WTC11 (cell line): ENCODE data around the gene RPS6KA4. TPM values are rescaled to one million over a fixed set of nuclear protein-coding genes. Genes with fewer than 3 reads are reported as not detected.

Experiments
- ATAC-seq: fragments of 200-7000 bp; cut with Tn5 transposase; 2 replicates; pipeline ENCODE4 v1.10.0; 2021; ENCODE audit warnings: mild to moderate bottlenecking, moderate library complexity
- CTCF ChIA-PET: fragments of 300-600 bp; sonication (Branson Sonifier 250); formaldehyde crosslinking; loops from one replicate; lab custom pipeline; 2021; ENCODE audit warnings: antibody characterized with exemption; lab: Charles Lee
- POLR2A ChIA-PET: fragments of 350-600 bp; sonication (Branson Sonifier 250); formaldehyde crosslinking; loops from one replicate; lab custom pipeline; 2021; ENCODE audit warnings: antibody characterized with exemption; lab: Charles Lee
- DNase-seq: peaks from one replicate; pipeline ENCODE4 v3.0.0; 2021; ENCODE audit warnings: low spot score
- H3K27ac Mint-ChIP-seq: 2 replicates; pipeline ENCODE4 v1.8.0; 2021; ENCODE audit warnings: mixed read lengths
- H3K27me3 Mint-ChIP-seq: 2 replicates; pipeline ENCODE4 v1.8.0; 2021; ENCODE audit warnings: low read depth, mild to moderate bottlenecking, moderate library complexity, mixed read lengths
- H3K36me3 Mint-ChIP-seq: 2 replicates; pipeline ENCODE4 v1.8.0; 2021; ENCODE audit warnings: mixed read lengths
- H3K4me1 Mint-ChIP-seq: 2 replicates; pipeline ENCODE4 v1.8.0; 2022; ENCODE audit warnings: mixed read lengths
- H3K4me3 Mint-ChIP-seq: 2 replicates; pipeline ENCODE4 v1.8.0; 2021; ENCODE audit warnings: mild to moderate bottlenecking, moderate library complexity, mixed read lengths
- H3K9me3 Mint-ChIP-seq: 2 replicates; pipeline ENCODE4 v1.8.0; 2021; ENCODE audit warnings: mixed read lengths
- ATF3 ChIP-seq: sonication (generic); formaldehyde crosslinking; conservative IDR thresholded peaks from 2 replicates; pipeline ENCODE4 v1.8.1; 2022; ENCODE audit warnings: mild to moderate bottlenecking, missing genetic modification reagents
- CDX4 ChIP-seq: fragments of 250-450 bp; sonication (Bioruptor Pico); IDR thresholded peaks from 2 replicates; pipeline ENCODE4 v1.9.0; 2021; ENCODE audit warnings: moderate library complexity, mild to moderate bottlenecking, inconsistent platforms, borderline replicate concordance
- ERG ChIP-seq: fragments of 250-450 bp; sonication (Bioruptor Pico); IDR thresholded peaks from 2 replicates; pipeline ENCODE4 v1.8.0; 2021; ENCODE audit warnings: mild to moderate bottlenecking
- ETV6 ChIP-seq: sonication (generic); formaldehyde crosslinking; IDR thresholded peaks from 2 replicates; pipeline ENCODE4 v1.8.1; 2022; ENCODE audit warnings: mild to moderate bottlenecking, missing genetic modification reagents
- FOXP1 ChIP-seq: sonication (generic); formaldehyde crosslinking; IDR thresholded peaks from 2 replicates; pipeline ENCODE4 v1.8.0; 2022; ENCODE audit warnings: missing genetic modification reagents, mild to moderate bottlenecking, moderate library complexity, borderline replicate concordance
- FOXP4 ChIP-seq: sonication (generic); formaldehyde crosslinking; IDR thresholded peaks from 2 replicates; pipeline ENCODE4 v1.8.0; 2022; ENCODE audit warnings: mild to moderate bottlenecking, missing genetic modification reagents
- GABPB1 ChIP-seq: sonication (generic); formaldehyde crosslinking; IDR thresholded peaks from 2 replicates; pipeline ENCODE4 v1.8.1; 2023; ENCODE audit warnings: mild to moderate bottlenecking, missing genetic modification reagents
- KAT7 ChIP-seq: sonication (generic); formaldehyde crosslinking; IDR thresholded peaks from 2 replicates; pipeline ENCODE4 v1.8.1; 2023; ENCODE audit warnings: missing genetic modification reagents, mild to moderate bottlenecking, borderline replicate concordance
- MYBL2 ChIP-seq: sonication (generic); formaldehyde crosslinking; IDR thresholded peaks from 2 replicates; pipeline ENCODE4 v1.8.1; 2023; ENCODE audit warnings: mild to moderate bottlenecking, moderate library complexity, missing genetic modification reagents
- NFATC4 ChIP-seq: fragments of 250-450 bp; sonication (Bioruptor Pico); IDR thresholded peaks from 2 replicates; pipeline ENCODE4 v1.9.0; 2021; ENCODE audit warnings: mild to moderate bottlenecking
- NFE2L1 ChIP-seq: sonication (generic); formaldehyde crosslinking; IDR thresholded peaks from 2 replicates; pipeline ENCODE4 v1.8.1; 2023; ENCODE audit warnings: missing genetic modification reagents
- NR1H2 ChIP-seq: sonication (generic); formaldehyde crosslinking; IDR thresholded peaks from 2 replicates; pipeline ENCODE4 v1.9.0; 2021; ENCODE audit warnings: mild to moderate bottlenecking, moderate library complexity, missing genetic modification reagents
- OVOL2 ChIP-seq: fragments of 250-450 bp; sonication (Bioruptor Pico); IDR thresholded peaks from 2 replicates; pipeline ENCODE4 v1.9.0; 2021; ENCODE audit warnings: mild to moderate bottlenecking, borderline replicate concordance
- PREB ChIP-seq: sonication (generic); formaldehyde crosslinking; IDR thresholded peaks from 2 replicates; pipeline ENCODE4 v1.8.1; 2022; ENCODE audit warnings: mild to moderate bottlenecking, missing genetic modification reagents, moderate library complexity, borderline replicate concordance
- SMAD3 ChIP-seq: sonication (generic); formaldehyde crosslinking; IDR thresholded peaks from 2 replicates; pipeline ENCODE4 v1.8.0; 2022; ENCODE audit warnings: missing genetic modification reagents, mild to moderate bottlenecking, borderline replicate concordance
- SP1 ChIP-seq: sonication (generic); formaldehyde crosslinking; conservative IDR thresholded peaks from 2 replicates; pipeline ENCODE4 v1.8.1; 2022; ENCODE audit warnings: missing genetic modification reagents
- TP53 ChIP-seq: sonication (generic); formaldehyde crosslinking; IDR thresholded peaks from 2 replicates; pipeline ENCODE4 v1.8.1; 2023; ENCODE audit warnings: mild to moderate bottlenecking, missing genetic modification reagents
- USF1 ChIP-seq: sonication (generic); formaldehyde crosslinking; IDR thresholded peaks from 2 replicates; pipeline ENCODE4 v1.8.0; 2022; ENCODE audit warnings: mild to moderate bottlenecking, missing genetic modification reagents
- ZMAT4 ChIP-seq: fragments of 250-450 bp; sonication (Bioruptor Pico); IDR thresholded peaks from 2 replicates; pipeline ENCODE4 v1.9.0; 2021; ENCODE audit warnings: mild to moderate bottlenecking
- ZNF138 ChIP-seq: sonication (generic); formaldehyde crosslinking; conservative IDR thresholded peaks from 2 replicates; pipeline ENCODE4 v1.8.1; 2022; ENCODE audit warnings: mild to moderate bottlenecking, moderate library complexity, missing genetic modification reagents
- ZNF263 ChIP-seq: sonication (generic); formaldehyde crosslinking; IDR thresholded peaks from 2 replicates; pipeline ENCODE4 v1.8.1; 2022; ENCODE audit warnings: low read depth, mild to moderate bottlenecking, moderate library complexity, missing genetic modification reagents
- ZNF317 ChIP-seq: sonication (generic); formaldehyde crosslinking; IDR thresholded peaks from 2 replicates; pipeline ENCODE4 v1.8.1; 2023; ENCODE audit warnings: low read depth, mild to moderate bottlenecking, moderate library complexity, missing genetic modification reagents, borderline replicate concordance
- ZNF416 ChIP-seq: fragments of 250-450 bp; sonication (Bioruptor Pico); IDR thresholded peaks from 2 replicates; pipeline ENCODE4 v1.9.0; 2021; ENCODE audit warnings: mild to moderate bottlenecking, inconsistent platforms
- total RNA-seq: library from RNA; stranded (reverse); gene quantifications from 3 replicates; pipeline ENCODE4 v1.2.3, GENCODE V29; 2021
- TF ChIP-seq, protein P1 (sequence below): sonication (generic); formaldehyde crosslinking; IDR thresholded peaks from 2 replicates; pipeline ENCODE4 v1.8.0; 2022; ENCODE audit warnings: mild to moderate bottlenecking, missing genetic modification reagents
- TF ChIP-seq, protein P2 (sequence below): sonication (generic); formaldehyde crosslinking; IDR thresholded peaks from 2 replicates; pipeline ENCODE4 v1.8.1; 2023; ENCODE audit warnings: mild to moderate bottlenecking, moderate library complexity, missing genetic modification reagents
- TF ChIP-seq, protein P3 (sequence below): sonication (generic); formaldehyde crosslinking; IDR thresholded peaks from 2 replicates; pipeline ENCODE4 v1.8.0; 2022; ENCODE audit warnings: mild to moderate bottlenecking, missing genetic modification reagents

The RPS6KA4 gene
- total RNA-seq, 1 experiment from 2014 or later: 16.8 TPM

DNA sequence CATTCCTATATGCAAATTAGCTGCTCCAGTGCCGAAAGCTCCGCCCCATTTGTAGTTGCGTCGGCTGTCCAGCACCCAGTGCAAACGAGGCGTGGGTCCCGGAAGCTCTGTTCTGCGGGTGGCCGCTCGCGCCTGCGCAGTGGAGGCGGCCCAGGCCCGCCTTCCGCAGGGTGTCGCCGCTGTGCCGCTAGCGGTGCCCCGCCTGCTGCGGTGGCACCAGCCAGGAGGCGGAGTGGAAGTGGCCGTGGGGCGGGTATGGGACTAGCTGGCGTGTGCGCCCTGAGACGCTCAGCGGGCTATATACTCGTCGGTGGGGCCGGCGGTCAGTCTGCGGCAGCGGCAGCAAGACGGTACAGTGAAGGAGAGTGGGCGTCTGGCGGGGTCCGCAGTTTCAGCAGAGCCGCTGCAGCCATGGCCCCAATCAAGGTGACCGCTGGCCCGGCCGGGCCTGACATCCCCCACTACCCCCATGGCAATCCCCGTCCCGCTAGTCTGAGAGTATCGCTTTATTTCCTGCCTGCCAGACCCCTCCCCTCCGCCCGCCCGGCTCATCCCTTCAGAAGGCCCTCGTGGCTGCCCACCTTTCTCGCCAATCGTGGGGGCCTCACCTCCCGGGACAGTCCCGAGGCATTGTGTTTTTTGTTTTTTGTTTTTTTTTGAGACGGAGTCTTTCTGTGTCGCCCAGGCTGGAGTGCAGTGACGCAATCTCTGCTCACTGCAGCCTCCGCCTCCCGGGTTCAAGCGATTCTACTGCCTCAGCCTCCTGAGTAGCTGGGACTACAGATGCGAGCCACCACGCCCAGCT is 40.8 kb upstream of the RPS6KA4 start, which contains the start of gene PRDX5:
PRDX5 (plus strand) TSS at position 161 of the 805 bp plus-strand sequence; CDS start at position 256, 95 bp downstream.
- POLR2A ChIA-PET: interaction anchor here (0.5 to 3.0 kb wide), 17 partner anchors 13 to 656 kb away, joined by 3 to 25 read pairs (median 6); partner anchors contain the start of genes CATSPERZ, DNAJC4, ESRRA and FKBP2
- Mint-ChIP-seq H3K27ac (peak within 1 kb of the TSS; percentile 99), H3K27me3 (no peaks in the 10 kb centered on the region), H3K4me1 (peaks cover 17% of the 10 kb centered on the region), H3K9me3 (no peaks in the 10 kb centered on the region), H3K4me3 (peak within 1 kb of the TSS; percentile 90), H3K36me3 (peaks cover 27% of the 10 kb centered on the region)
- CTCF ChIA-PET: interaction anchor here (0.7 to 3.8 kb wide), 38 partner anchors 9 to 339 kb away, joined by 3 to 173 read pairs (median 5); partner anchors contain the start of genes BAD, CATSPERZ, CCDC88B and ESRRA
- ATAC-seq (peak; percentile 71), DNase-seq (peak; percentile 90)
- TF ChIP-seq ZNF317 (CRISPR knock-in tag) (no peak), NFE2L1 (CRISPR knock-in tag) (0 out of 2 replicates have a peak, but pooled peaks have one; percentile 12), USF1 (no peak), ZNF416 (CRISPR knock-in tag) (peak; percentile 8; the same call in 1 of the 2 replicates), NFATC4 (CRISPR knock-in tag) (no peak), TP53 (no peak), FOXP4 (CRISPR knock-in tag) (peak; percentile 64; the same call in 1 of the 2 replicates), GABPB1 (no peak), ERG (CRISPR knock-in tag) (no peak), KAT7 (CRISPR knock-in tag) (0 out of 2 replicates have a peak, but pooled peaks have one; percentile 15), FOXP1 (CRISPR knock-in tag) (peak; percentile 88), ETV6 (no peak), ZNF263 (no peak), NR1H2 (CRISPR knock-in tag) (no peak), SMAD3 (CRISPR knock-in tag) (peak; percentile 70), OVOL2 (CRISPR knock-in tag) (no peak), PREB (no peak), ZNF138 (CRISPR knock-in tag) (no peak), MYBL2 (peak; percentile 70; the same call in 1 of the 2 replicates), SP1 (CRISPR knock-in tag) (peak; percentile 64; the same call in 1 of the 2 replicates), ZMAT4 (no peak), CDX4 (CRISPR knock-in tag) (no peak), ATF3 (CRISPR knock-in tag) (no peak)
- TF ChIP-seq, protein P1, sequence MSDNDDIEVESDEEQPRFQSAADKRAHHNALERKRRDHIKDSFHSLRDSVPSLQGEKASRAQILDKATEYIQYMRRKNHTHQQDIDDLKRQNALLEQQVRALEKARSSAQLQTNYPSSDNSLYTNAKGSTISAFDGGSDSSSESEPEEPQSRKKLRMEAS (CRISPR knock-in tag): no peak
- TF ChIP-seq, protein P2, sequence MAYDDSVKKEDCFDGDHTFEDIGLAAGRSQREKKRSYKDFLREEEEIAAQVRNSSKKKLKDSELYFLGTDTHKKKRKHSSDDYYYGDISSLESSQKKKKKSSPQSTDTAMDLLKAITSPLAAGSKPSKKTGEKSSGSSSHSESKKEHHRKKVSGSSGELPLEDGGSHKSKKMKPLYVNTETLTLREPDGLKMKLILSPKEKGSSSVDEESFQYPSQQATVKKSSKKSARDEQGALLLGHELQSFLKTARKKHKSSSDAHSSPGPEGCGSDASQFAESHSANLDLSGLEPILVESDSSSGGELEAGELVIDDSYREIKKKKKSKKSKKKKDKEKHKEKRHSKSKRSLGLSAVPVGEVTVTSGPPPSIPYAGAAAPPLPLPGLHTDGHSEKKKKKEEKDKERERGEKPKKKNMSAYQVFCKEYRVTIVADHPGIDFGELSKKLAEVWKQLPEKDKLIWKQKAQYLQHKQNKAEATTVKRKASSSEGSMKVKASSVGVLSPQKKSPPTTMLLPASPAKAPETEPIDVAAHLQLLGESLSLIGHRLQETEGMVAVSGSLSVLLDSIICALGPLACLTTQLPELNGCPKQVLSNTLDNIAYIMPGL (CRISPR knock-in tag): 0 out of 2 replicates have a peak, but pooled peaks have one; percentile 35
- TF ChIP-seq, protein P3, sequence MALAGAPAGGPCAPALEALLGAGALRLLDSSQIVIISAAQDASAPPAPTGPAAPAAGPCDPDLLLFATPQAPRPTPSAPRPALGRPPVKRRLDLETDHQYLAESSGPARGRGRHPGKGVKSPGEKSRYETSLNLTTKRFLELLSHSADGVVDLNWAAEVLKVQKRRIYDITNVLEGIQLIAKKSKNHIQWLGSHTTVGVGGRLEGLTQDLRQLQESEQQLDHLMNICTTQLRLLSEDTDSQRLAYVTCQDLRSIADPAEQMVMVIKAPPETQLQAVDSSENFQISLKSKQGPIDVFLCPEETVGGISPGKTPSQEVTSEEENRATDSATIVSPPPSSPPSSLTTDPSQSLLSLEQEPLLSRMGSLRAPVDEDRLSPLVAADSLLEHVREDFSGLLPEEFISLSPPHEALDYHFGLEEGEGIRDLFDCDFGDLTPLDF (CRISPR knock-in tag): 0 out of 2 replicates have a peak, but pooled peaks have one; percentile 22
